ENCODE data around the gene SMS. TPM values are rescaled to one million over a fixed set of nuclear protein-coding genes. Genes with fewer than 3 reads are reported as not detected.
"Not testable (repeated sequence)": the region's sequence is repeated elsewhere in the genome, so short reads cannot be mapped to it uniquely, and the experiment has no call there.

Gene SMS
- total RNA-seq, 1 experiment from 2014 or later = 301 TPM

DNA sequence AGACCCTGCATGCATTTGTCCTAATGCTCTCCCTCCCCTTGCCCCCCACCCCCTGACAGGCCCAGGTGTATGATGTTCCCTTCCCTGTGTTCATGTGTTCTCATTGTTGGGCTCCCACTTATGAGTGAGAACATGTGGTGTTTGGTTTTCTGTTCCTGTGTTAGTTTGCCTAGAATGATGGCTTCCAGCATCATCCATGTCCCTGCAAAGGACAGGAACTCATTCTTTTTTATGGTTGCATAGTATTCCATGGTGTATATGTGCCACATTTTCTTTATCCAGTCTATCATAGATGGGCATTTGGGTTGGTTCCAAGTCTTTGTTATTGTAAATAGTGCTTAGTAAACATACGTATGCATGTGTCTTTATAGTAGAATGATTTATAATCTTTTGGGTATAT is 10.0 kb downstream of the SMS start:
- DNase-seq (ENCODE audit: low read depth) = not testable (repeated sequence)

DNA sequence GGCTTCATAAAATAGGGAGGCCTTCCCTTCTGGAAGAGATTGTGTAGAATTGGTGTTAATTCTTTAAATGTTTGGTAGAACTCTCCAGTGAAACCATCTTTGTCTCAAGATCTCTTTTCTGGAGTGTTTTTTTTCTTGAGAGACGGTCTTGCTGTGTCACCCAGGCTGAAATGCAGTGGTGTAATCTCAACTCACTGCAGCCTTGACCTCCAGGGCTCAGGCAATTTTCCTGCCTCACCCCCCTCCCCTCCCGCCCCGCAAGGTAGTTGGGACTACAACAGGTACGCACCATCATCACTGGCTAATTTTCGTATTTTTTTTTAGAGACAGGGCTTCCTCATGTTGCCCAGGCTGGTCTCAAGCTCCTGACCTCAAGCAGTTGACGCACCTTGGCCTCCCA is 12.1 kb downstream of the SMS start:
- DNase-seq (ENCODE audit: low read depth) = no peak

DNA sequence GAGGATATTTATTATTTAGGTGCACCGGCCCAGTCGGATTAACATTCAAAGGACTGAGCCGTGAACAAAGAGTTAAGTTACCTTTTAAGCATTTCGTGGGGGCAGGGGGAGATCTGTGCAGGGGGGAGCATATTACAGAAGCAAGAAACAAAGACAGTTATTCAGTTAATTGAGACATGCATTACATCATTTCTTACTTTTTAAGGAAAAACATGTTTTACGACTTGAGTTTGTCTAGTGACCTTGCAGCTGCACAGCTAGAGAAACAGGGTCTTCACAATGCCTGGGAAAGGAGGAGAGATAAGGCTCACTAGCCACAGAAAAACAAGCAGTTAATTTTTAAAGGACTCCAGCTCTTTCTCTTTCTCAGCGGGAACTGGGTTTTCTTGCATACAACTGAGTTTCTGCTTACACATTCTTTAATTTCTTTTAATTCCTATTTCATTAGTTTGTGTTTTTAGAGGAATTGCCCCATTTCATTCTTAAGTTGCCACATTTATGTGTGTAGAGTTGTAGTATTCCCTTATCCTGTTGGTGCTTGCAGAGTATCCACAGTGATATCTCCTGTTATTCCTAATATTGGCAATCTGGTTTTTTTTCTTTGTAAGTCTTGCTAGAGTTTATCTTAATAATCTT is 12.8 kb downstream of the SMS start:
- not testable (repeated sequence) for DNase-seq (ENCODE audit: low read depth)

DNA sequence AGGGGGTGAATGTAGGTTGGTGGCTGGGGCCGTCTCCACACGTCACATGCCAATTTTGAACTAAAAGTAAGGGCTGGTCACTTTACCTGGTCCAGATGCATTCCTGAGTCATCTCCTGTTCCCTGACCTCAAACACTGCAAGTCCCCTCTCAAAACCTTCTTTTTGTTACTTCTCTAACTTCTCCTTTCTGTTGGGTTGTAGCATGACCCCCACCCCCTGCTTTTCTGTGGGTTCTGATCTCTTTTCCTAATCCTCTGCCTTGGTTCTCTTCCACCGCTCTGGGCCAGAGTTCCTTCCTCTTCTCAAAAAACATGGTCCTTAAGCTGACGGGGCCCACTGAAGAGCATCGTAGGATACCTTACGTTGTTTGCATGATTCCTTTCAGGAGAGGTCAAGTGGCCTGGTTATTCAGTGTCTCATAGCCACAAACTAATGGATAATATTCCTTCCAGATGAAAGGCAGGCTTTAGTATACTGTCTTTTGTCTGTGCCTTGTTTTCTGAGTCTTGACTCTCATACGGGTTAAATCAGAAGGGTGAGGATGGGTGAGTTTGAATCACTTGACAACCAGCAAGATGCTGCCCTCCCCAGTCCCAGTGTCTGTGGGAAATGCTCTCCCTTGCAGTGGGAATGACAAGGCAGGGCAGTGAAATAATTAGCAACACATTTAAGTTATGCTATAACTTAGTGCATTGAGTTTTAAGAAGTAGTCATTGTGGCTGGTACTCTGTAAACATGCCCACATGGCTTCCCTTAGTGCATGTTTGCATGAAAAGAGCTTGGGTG is 15.1 kb downstream of the SMS start:
- no peak for DNase-seq (ENCODE audit: low read depth)

DNA sequence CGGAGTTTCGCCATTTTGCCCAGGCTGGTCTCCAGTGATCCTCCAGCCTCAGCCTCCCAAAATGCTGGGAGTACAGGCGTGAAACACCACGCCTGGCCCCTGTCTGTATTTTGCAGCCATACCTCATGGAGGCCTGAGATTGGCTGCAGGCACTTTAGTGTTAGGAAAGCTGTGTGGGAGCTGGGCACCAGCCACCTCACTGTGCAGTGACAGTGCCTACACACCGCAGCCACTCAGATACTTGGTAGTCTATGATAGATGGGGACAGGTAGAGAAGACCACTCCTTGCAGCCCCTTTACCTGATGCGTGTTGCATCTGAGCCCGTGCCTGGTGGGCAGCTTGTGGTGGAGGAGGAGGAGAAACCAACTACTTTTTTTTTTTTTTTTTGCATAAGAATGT is 16.3 kb downstream of the SMS start:
- no peak for DNase-seq (ENCODE audit: low read depth)

DNA sequence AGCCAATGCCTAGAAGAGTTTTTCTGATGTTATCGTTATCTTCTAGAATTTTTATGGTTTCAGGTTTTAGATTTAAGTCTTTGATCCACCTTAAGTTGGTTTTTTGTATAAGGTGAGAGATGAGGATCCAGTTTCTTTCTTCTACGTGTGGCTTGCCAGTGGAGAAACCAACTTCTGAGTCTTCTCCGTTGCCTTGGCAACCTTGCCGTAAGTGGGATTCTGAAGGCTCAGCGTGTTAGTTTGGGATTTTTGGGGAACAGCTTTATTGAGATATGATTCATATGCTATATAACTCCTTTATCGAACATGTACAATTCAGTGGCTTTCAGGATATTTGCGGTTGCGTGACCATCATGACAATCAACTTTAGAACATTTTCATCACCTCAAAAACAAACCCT is 17.7 kb downstream of the SMS start:
- no peak for DNase-seq (ENCODE audit: low read depth)

DNA sequence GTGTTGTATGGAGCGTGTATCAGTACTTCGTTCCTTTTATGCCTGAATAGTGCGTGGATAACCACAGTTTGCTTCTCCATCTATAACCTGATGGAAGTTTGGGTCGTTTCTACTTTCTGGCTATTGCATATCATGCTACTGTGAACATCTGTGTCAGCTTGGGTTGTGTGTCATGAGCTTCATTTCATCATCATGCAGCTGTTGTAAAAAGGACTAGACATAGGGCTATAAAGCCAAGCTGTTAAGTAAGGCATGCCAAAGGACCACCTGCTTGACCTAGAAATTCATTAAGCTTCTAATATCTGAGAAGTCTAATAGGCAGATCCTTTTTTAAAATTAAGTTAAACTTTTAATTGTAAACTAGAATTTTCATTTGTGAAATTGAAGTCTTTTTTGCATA is 18.4 kb downstream of the SMS start:
- no peak for DNase-seq (ENCODE audit: low read depth)

DNA sequence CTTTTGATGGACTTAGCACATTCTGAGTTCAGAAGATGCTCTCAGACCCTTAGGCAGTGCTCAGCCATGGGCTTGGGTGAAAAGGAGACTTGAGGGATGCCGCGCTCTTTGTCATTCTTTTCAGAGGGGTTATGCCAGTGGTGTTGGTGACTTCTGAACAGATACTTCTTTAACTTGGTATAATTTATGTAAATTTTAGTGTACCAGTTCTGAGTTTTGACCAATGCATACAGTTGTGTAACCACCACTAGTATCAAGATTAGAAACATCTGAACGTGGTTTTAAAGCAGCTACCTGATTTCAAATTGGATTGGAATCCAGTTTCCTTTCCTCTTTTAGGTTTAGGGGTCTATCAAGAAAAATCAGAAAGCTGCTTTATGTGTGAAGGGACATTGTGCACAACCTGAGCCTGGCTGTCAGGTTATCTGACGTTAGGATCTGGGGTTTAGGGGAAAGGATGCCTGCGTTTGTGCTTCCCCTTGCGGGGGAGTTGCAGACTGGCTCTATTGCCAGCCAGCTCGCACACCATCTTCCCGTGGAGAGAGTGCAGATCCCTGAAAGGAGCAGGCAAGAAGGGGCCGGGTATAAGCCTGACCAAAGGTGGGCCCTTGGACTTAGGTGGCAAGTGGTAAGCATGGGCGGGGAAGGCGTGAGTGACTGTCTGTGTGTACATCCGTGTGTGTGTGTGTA is 19.0 kb downstream of the SMS start:
- no peak for DNase-seq (ENCODE audit: low read depth)

DNA sequence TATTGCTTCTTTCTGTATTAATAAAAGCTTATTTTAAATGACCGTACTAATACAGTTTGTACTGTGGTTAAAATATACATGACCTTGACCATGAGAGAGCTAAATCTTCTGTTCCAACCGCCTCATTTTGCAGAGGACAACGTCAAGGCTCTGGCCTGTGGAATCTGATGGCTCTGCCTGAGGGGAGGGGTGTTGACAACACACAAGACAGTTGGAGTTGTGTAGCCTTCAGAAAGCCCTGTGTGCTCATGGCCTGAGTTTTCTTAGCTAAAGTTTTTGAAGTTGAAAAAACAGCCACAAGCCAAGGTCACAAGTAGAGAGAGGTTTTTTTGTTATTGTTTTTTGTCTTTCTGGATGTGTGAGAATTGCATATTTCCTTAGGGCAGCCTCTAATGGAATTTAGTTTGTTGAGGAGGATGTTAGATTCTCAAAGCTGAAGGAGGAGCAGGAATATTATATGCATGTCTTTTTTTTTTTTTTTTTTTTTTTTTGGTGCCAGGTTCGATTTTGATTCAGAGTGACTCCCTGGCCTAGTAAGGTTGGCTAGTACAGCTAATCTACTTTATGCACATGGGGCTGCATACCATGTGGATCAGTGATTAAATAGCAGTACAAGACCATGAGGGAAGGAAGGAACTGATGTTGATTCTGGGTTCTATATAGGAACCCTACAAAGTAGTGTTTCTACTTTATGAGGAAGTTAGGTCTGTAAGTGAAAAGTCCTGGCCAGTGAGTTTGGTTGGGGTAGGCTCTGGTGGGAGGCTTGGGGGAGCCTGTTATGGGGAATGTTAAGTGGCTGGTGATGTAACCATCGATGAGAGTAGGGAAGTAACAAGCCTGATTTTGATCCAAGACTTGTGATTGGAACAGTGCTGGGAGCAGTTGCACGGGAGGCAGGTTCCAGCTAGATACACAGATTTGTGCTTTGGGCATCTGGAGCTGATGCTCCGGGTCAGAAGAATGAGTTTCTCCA is 20.3 kb downstream of the SMS start:
- no peak for DNase-seq (ENCODE audit: low read depth)

DNA sequence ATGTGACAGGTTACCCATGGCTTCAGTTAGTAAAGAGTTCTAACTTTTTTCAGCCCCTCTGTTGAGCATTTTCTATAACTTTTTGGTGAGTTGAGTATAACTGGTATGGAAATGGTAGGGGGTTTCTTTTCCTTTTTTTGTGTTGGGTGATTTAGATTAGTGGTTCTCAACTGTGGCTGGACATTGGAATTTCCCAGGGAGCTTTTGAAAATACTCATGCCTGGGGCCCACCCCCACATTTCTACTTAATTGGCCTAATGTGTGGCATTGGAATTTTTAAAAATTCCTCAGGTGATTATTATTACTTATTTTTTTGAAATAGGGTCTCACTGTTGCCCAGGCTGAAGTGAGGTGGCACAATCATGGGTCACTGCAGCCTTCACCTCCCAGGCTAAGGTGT is 21.9 kb downstream of the SMS start:
- DNase-seq (ENCODE audit: low read depth) = no peak

DNA sequence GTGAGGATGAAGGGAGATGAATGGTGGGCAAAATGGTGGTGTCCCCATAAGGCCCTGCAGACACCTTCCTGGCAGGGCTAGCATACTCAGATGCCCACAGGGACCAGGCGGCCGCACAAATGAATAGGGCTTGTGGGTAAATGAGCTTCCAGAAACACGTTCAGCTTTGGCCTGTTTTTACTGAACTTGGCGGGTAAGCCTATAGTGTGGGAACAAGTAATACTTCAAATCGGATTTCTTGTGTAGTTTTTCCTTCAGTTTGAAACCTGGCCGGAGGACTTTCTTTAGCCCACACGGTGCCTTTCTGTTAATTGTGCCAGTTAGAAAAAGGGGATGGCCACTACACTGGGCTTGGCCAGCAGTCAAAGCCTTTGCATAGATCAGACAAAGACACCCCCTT is 22.8 kb downstream of the SMS start:
- DNase-seq (ENCODE audit: low read depth) = no peak

DNA sequence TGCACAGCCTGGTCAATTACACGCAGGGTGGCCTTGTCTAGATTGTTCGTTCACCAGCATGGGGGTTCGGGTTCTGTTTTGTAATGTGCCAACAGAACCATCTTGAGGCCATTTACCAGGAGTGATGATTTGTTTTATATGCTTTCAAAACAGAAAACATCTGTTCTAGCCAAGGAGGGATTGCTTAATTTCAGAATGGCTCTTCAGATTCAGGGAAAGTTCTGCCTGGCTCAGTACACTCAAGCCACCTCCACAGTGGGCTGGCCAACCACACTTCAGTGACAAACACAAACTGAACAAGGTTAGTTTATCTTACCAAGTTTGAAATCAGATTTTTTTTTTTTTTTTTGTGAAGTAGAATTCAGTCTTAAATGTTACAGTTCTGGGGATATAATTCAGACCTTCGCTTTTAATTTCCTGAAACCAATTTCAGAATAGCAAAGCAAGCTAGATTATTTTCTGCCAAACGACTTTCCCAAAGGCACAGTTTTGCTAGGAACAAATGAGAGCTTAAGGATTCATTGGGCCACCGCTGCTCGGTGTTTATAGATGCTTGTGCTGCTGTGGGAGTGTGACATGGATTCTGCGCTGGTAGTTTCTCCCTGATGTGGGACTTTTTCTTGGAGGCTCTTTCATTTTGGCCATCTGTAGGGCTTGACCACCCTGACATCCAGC is 23.4 kb downstream of the SMS start:
- no peak for DNase-seq (ENCODE audit: low read depth)

DNA sequence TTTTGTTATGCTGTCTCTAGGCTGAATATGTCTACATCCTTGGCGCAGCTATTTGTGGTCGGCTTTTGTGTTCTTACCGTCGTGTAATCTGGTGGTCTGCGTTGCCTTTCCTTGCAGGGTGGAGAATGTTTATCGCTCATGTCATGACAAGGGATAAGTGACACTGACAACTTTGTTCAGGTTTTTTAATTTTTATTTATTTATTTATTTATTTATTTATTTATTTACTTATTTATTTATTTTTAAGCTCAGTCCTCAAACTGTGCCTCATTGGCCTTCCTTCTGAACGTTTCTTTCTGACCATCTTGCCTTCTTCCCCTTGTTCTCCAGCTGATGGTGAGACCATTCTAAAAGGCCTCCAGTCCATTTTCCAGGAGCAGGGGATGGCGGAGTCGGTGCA is 26.4 kb downstream of the SMS start:
- no peak for DNase-seq (ENCODE audit: low read depth)

DNA sequence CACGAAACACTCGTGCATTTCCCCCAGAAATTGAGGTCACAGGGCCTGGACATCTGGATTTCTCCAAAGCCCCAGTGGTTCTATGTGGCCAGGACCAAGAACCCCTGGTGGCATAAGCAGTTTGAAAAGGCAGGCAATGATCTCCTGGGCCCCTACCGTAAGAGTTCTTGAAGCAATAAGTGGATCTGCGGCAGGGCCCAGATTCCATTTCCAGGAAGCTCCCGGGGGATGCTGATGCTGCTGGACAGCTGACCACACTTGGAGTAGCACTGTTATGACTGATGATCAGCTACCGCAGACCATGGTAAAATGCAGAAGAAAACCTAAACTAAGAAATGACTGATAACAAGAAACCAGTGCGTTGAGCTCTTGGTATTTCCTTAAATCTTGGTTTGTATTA is 27.8 kb downstream of the SMS start:
- no peak for DNase-seq (ENCODE audit: low read depth)

DNA sequence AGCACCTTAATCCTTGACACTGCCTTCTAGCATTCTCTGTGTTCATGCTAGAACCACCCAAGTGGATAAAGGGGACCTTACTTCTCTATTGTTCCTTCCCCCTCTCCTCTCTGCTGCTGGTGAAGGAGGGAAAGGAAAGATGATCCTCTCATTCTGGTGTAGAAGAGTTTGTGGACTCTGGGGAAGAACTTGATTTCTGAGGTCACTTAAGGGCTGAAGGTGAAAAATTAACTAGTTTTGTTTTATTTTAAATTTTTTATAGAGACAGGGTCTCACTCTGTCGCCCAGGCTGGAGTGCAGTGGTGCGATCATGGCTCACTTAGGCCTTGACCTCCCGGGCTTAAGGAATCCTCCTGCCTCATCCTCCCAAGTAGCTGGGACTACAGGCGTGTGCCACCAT is 29.8 kb downstream of the SMS start:
- no peak for DNase-seq (ENCODE audit: low read depth)

DNA sequence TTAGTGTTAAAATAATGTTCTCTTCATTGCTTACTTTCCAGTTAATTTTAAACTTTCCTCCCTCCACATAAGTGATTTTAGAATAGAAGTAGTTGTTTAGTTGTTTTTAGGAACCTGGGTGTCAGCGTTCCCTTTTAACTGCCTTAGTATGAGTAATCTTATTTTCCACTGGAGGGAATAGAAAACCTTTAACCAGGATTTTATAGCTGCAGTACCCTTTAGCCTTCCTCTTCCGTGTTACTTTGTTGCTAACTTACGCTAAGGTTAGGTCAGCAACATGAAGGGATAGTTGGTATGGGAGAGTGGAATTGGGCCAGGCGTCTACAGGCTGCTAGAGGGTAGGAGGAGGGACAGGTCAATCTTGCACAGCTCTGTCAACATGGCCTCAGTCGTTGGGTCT is 31.5 kb downstream of the SMS start:
- DNase-seq (ENCODE audit: low read depth) = peak; percentile 18

DNA sequence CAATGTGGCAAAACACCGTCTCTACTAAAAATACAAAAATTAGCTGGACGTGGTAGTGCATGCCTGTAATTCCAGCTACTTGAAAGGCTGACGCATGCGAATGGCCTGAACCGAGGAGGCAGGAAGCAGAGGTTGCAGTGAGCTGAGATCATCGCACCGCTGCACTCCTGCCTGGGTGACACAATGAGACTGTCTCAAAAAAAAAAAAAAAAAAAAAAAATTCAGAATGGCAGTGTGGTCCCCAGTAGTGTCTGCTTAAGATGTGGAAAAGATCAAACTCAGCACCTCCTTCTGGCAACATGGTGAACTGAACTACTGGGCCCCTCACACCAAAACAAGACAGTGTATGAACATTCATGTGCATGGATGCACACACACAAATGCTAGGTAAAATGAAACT is 32.2 kb downstream of the SMS start:
- peak; percentile 82 for DNase-seq (ENCODE audit: low read depth)

DNA sequence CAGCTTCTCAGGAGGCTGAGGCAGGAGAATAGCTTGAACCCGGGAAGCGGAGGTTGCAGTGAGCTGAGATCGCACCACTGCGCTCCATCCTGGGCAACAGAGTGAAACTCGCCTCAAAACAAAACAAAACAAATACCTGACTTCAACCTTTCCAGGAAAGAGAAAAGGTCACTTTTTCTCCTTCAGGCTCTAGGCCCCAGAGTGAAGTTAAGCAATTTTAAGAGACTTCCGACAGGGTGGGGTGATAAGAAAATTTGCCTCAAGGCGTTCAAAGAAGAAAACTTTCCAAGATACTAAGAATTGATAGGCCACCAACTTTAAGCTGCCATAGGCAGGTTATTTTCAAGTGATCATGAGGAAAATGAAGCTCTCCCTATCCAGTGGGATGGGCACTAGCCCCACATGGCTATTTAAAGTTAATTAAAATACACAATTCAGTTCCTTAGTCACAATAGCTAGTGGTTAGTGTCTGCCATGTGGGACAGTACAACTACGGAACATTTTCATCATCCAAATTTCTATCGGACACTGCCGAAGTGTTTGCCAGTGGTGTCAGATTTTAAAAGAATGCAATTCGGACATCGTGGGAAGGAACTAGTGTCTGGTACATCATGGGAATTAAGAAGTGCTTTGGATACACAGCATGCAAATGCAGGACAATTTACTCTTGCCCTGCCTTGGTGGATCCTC is 33.0 kb downstream of the SMS start:
- no peak for DNase-seq (ENCODE audit: low read depth)

DNA sequence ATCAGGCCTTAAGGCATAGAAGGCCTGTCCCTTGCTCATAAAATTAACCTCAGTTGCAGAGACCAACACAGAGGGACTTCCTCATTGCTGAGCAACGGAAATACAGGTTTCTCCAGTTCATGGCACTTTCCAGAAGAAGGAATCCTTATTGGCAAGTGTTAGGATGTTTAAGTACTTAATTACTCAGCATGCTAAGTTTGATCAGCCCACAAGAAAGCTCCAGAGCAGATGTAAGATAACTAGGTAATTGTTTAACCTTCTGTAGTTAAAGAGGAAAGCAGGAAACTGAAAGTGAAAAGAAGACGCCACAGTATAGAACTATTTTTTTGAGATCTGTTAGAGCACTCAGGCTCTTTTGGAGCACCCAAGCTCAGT is 33.5 kb downstream of the SMS start:
- DNase-seq (ENCODE audit: low read depth) = no peak

DNA sequence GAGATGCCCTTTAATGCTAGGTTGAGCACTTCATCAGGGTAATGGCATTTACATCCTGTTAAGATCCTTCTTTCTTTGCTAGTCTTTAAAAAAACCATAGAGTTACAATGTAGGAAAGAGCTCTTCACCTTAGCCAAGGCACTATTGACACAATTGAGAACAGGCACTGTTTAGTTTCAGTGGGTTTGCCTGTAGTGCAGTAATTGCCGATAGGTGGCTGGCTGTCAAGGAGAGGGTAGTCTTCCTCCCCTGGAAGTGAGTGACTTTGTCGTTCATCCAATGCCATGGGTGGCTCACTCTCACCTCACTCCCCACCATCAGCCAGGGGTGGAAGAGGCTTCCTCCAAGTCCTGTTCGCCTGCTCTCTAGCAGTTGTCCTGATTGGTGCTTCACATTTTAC is 34.7 kb downstream of the SMS start:
- no peak for DNase-seq (ENCODE audit: low read depth)

DNA sequence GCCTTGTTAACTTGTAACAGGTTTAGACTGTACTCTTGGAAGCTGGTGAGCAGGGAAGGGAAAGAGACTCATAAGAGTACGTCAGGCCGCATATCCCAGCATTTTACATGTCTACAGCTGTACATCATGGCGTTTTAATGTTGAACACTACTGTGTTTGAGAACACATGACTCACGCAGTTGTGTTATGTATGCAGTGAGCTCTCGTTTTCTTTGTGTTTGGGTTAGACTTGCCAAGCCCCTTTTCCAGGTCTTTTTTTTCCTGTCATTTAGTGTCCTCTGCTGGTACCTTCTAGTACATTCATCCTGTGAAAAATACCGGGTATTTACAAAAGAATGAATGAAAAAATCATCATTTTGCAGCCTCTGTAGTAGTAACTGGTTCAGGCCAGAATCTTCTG is 35.3 kb downstream of the SMS start:
- DNase-seq (ENCODE audit: low read depth) = no peak
